Colonic mucosa (tissue), 4 donors: ENCODE measurements around the gene SLC38A10. TPM values are rescaled to one million over a fixed set of nuclear protein-coding genes. Genes with fewer than 3 reads are reported as not detected.

ENCODE experiments used
- DNase-seq: peaks from one replicate; pipeline ENCODE4 v3.0.0-alpha.2; 2020
- H3K27ac ChIP-seq: fragments of 200-600 bp; one replicate; pipeline ENCODE4 v1.8.0; 2021
- H3K27me3 ChIP-seq: fragments of 200-600 bp; one replicate; pipeline ENCODE4 v1.8.0; 2021
- H3K36me3 ChIP-seq: fragments of 200-600 bp; one replicate; pipeline ENCODE4 v1.8.0; 2021
- H3K4me1 ChIP-seq: fragments of 200-600 bp; one replicate; pipeline ENCODE4 v1.8.0; 2021; ENCODE audit warnings: mild to moderate bottlenecking
- H3K4me3 ChIP-seq: fragments of 200-600 bp; one replicate; pipeline ENCODE4 v1.8.0; 2021
- H3K9ac ChIP-seq, 2 donors: one replicate each; pipeline ENCODE4 v1.7.0; 2013; ENCODE audit warnings: control low read depth in 2 of 2, low read depth in 2 of 2, low read length in 2 of 2
- H3K9me3 ChIP-seq: fragments of 200-600 bp; one replicate; pipeline ENCODE4 v1.8.0; 2021
- CTCF ChIP-seq: fragments of 200-600 bp; IDR thresholded peaks from one replicate; pipeline ENCODE4 v1.8.0; 2022; ENCODE audit warnings: antibody characterized with exemption, mild to moderate bottlenecking
- intact Hi-C: fragments of 100-400 bp; cut with DNase I; formaldehyde crosslinking; loops from one replicate; pipeline ENCODE4 v1.14.1; 2022
- total RNA-seq, 2 donors: library from RNA; stranded (reverse); fragmentation: NEBNext Ultra II Directional in 1 of 2; extraction: Animal tissue kit (Norgen Biotek cat#: 25700) in 1 of 2; gene quantifications; one replicate each; pipeline ENCODE4 v1.2.1, GENCODE V29; 2021
- donor health status: healthy.
- donor health status: DM: no; HTN: no; CAD: no.
- donor health status: DM: no; HTN: no; CAD: no.

Gene SLC38A10
- total RNA-seq, 2 donors from 2014 or later = 67.5 to 139 TPM

- no peak for TF ChIP-seq CTCF
- H3K27me3 ChIP-seq = no peaks in the 10 kb centered on the region
- intact Hi-C loops = no loop called here
- no peak for DNase-seq
- H3K36me3 ChIP-seq = peaks cover 19% of the 10 kb centered on the region
- H3K4me1 ChIP-seq = no peaks in the 10 kb centered on the region
- no peaks in the 10 kb centered on the region for H3K9me3 ChIP-seq
- no peak overlapping the region for H3K27ac ChIP-seq
- H3K4me3 ChIP-seq = no peak overlapping the region
- H3K9ac ChIP-seq = no peak overlapping the region
Measured at GRCh38 chr17:81271226-81271625, 23.9 kb downstream of the SLC38A10 start.

- intact Hi-C loops = no loop called here
- no peak overlapping the region for H3K27ac ChIP-seq
- DNase-seq = no peak
- TF ChIP-seq CTCF = no peak
- H3K27me3 ChIP-seq = no peaks in the 10 kb centered on the region
- H3K9me3 ChIP-seq = no peaks in the 10 kb centered on the region
- no peak overlapping the region for H3K4me3 ChIP-seq
- H3K36me3 ChIP-seq = peaks cover 13% of the 10 kb centered on the region
- H3K9ac ChIP-seq = no peak overlapping the region
- no peaks in the 10 kb centered on the region for H3K4me1 ChIP-seq
Measured at GRCh38 chr17:81270279-81270678, 24.8 kb downstream of the SLC38A10 start.

GRCh38 chr17:81267390-81268067, 27.6 kb downstream of the SLC38A10 start:
- Histone ChIP-seq H3K27ac (no peak overlapping the region), H3K36me3 (peaks cover 22% of the 10 kb centered on the region), H3K9ac (no peak overlapping the region), H3K27me3 (no peaks in the 10 kb centered on the region), H3K4me1 (no peaks in the 10 kb centered on the region), H3K9me3 (no peaks in the 10 kb centered on the region), H3K4me3 (no peak overlapping the region)
- DNase-seq = no peak
- no peak for TF ChIP-seq CTCF
- intact Hi-C loops = no loop called here

- Histone ChIP-seq H3K36me3 (peaks cover 30% of the 10 kb centered on the region), H3K4me3 (no peak overlapping the region), H3K27me3 (no peaks in the 10 kb centered on the region), H3K27ac (no peak overlapping the region), H3K9ac (no peak overlapping the region), H3K4me1 (no peaks in the 10 kb centered on the region), H3K9me3 (no peaks in the 10 kb centered on the region)
- intact Hi-C loops = no loop called here
- DNase-seq = no peak
- TF ChIP-seq CTCF = no peak
Measured at GRCh38 chr17:81265576-81265975, 29.5 kb downstream of the SLC38A10 start.

GRCh38 chr17:81264640-81265039, 30.5 kb downstream of the SLC38A10 start:
- no peak overlapping the region for H3K4me3 ChIP-seq
- no peaks in the 10 kb centered on the region for H3K4me1 ChIP-seq
- intact Hi-C loops = no loop called here
- H3K9me3 ChIP-seq = no peaks in the 10 kb centered on the region
- TF ChIP-seq CTCF = no peak
- H3K27me3 ChIP-seq = no peaks in the 10 kb centered on the region
- DNase-seq = no peak
- no peak overlapping the region for H3K9ac ChIP-seq
- peaks cover 37% of the 10 kb centered on the region for H3K36me3 ChIP-seq
- no peak overlapping the region for H3K27ac ChIP-seq
